Measurements from ENCODE around the gene TMIGD3.

DNA sequence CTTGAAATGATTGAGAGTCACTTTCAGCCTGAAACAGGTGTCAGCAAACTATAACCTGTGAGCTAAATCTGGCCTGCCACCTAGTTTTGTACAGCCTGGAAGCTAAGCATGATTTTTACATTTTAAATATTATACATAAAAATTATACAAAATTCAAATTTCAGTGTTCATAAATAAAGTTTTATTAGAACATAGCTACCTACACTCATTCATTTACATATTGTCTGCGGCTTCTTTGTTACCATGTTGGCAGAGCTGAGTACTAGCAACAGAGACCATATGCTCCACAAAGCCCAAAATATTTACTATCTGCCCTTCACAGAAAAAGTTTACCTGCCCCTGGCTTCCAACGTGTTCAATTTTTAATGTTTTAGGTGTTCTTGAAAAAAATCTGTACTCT, 37.7 kb downstream of the TMIGD3 start:
- TF ChIP-seq, protein P1, sequence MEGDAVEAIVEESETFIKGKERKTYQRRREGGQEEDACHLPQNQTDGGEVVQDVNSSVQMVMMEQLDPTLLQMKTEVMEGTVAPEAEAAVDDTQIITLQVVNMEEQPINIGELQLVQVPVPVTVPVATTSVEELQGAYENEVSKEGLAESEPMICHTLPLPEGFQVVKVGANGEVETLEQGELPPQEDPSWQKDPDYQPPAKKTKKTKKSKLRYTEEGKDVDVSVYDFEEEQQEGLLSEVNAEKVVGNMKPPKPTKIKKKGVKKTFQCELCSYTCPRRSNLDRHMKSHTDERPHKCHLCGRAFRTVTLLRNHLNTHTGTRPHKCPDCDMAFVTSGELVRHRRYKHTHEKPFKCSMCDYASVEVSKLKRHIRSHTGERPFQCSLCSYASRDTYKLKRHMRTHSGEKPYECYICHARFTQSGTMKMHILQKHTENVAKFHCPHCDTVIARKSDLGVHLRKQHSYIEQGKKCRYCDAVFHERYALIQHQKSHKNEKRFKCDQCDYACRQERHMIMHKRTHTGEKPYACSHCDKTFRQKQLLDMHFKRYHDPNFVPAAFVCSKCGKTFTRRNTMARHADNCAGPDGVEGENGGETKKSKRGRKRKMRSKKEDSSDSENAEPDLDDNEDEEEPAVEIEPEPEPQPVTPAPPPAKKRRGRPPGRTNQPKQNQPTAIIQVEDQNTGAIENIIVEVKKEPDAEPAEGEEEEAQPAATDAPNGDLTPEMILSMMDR (IDR thresholded peaks at IDR 0.05), result no peak
- TF ChIP-seq POLR2AphosphoS5 (IDR thresholded peaks at IDR 0.05) (no peak), POLR2A (IDR thresholded peaks at IDR 0.05) (no peak), EP300 (IDR thresholded peaks at IDR 0.05; ENCODE audit: low read depth) (no peak)
